Endothelial cell of umbilical vein (primary cell): ENCODE measurements around the gene AIF1L. TPM values are rescaled to one million over a fixed set of nuclear protein-coding genes. Genes with fewer than 3 reads are reported as not detected.

Experiments
- BruUV-seq: library from RNA; stranded (reverse); fragments of 400-500 nt; replicated peaks from 2 replicates; lab custom pipeline; 2021; lab: Mats Ljungman, UMichigan
- CTCF ChIA-PET: fragments of 300-600, 350-600 bp; sonication (Branson Sonifier 250); formaldehyde crosslinking; loops from one replicate; lab custom pipeline; 2021; ENCODE audit warnings: antibody characterized with exemption, inconsistent platforms; lab: Charles Lee
- POLR2A ChIA-PET: fragments of 300-600, 350-600 bp; sonication (Branson Sonifier 250); formaldehyde crosslinking; loops from one replicate; lab custom pipeline; 2021; ENCODE audit warnings: antibody characterized with exemption, inconsistent platforms; lab: Charles Lee
- DNase-seq: peaks from one replicate; pipeline ENCODE4 v3.0.0-alpha.2; 2011; ENCODE audit warnings: low read depth, low spot score
- FAIRE-seq: peaks from 2 replicates; lab custom pipeline; 2011; peaks lifted over from hg19 to GRCh38; lab: Jason Lieb, UNC
- H2AFZ ChIP-seq: 2 replicates; pipeline ENCODE4 v1.6.0; 2012; ENCODE audit warnings: low read depth, low read length, control low read depth, inconsistent platforms
- H3K27ac ChIP-seq: 2 replicates; pipeline ENCODE4 v1.5.1; 2011; ENCODE audit warnings: low read depth, mild to moderate bottlenecking, control low read depth, low read length, moderate library complexity; ENCODE audit not compliant: insufficient read depth
- H3K27me3 ChIP-seq, 2 experiments: 2 replicates each; pipeline versions ENCODE4 v1.6.0 to v1.6.1; 2011; ENCODE audit warnings: low read length in 2 of 2, mixed read lengths in 1 of 2; ENCODE audit not compliant: control insufficient read depth in 2 of 2, insufficient read depth in 2 of 2
- H3K36me3 ChIP-seq, 2 experiments: 2 replicates in 1 of 2; 3 replicates in 1 of 2; pipeline ENCODE4 v1.5.1; 2011; ENCODE audit warnings: low read length in 2 of 2, mild to moderate bottlenecking in 1 of 2, moderate library complexity in 1 of 2; ENCODE audit not compliant: control insufficient read depth in 2 of 2, insufficient read depth in 2 of 2; ENCODE audit errors: extremely low read depth in 1 of 2
- H3K4me1 ChIP-seq: 3 replicates; pipeline ENCODE4 v1.5.1; 2011; ENCODE audit warnings: mild to moderate bottlenecking, low read length; ENCODE audit not compliant: control insufficient read depth, insufficient read depth; ENCODE audit errors: extremely low read depth
- H3K4me2 ChIP-seq: 2 replicates; pipeline ENCODE4 v1.6.1; 2011; ENCODE audit warnings: low read length, control low read depth, mixed read lengths; ENCODE audit not compliant: insufficient read depth
- H3K4me3 ChIP-seq, 3 experiments: fragments of 200-600 bp in 1 of 3; sonication (generic), shearing (Covaris generic) in 1 of 3; replicated peaks in 1 of 3; 2 replicates each; pipeline ENCODE4 v1.5.1; 2011 to 2016; ENCODE audit warnings: control low read depth in 3 of 3, low read length in 3 of 3, mild to moderate bottlenecking in 2 of 3, inconsistent platforms in 1 of 3, low read depth in 1 of 3, moderate library complexity in 1 of 3; ENCODE audit not compliant: insufficient read depth in 1 of 3
- H3K79me2 ChIP-seq: 2 replicates; pipeline ENCODE4 v1.6.0; 2012; ENCODE audit warnings: low read length, inconsistent platforms; ENCODE audit not compliant: control insufficient read depth, insufficient read depth
- H3K9ac ChIP-seq: replicated peaks from 2 replicates; pipeline ENCODE3; 2011; ENCODE audit warnings: low read length, control low read depth; ENCODE audit not compliant: insufficient read depth; ENCODE audit errors: extremely low read depth
- H3K9me1 ChIP-seq: replicated peaks from 3 replicates; pipeline ENCODE4 v1.6.0; 2011; ENCODE audit warnings: mild to moderate bottlenecking, low read length; ENCODE audit not compliant: control insufficient read depth, insufficient read depth; ENCODE audit errors: extremely low read depth
- H3K9me3 ChIP-seq: replicated peaks from 2 replicates; pipeline ENCODE4 v1.5.1; 2012; ENCODE audit warnings: low read length, inconsistent platforms; ENCODE audit not compliant: control insufficient read depth, insufficient read depth
- H4K20me1 ChIP-seq: replicated peaks from 2 replicates; pipeline ENCODE3; 2011; ENCODE audit warnings: mild to moderate bottlenecking, low read length; ENCODE audit not compliant: control insufficient read depth, insufficient read depth; ENCODE audit errors: extremely low read depth
- CTCF ChIP-seq, 2 donors: IDR thresholded peaks; 1 replicate in 1 of 2; 2 replicates in 1 of 2; pipeline ENCODE4 v1.5.1; 2011; ENCODE audit warnings: low read length in 2 of 2, mild to moderate bottlenecking in 2 of 2, moderate library complexity in 2 of 2, control low read depth in 1 of 2, inconsistent platforms in 1 of 2, low read depth in 1 of 2; ENCODE audit not compliant: insufficient read depth in 1 of 2; ENCODE audit errors: extremely low read depth in 1 of 2
- EZH2 ChIP-seq: IDR thresholded peaks from 2 replicates; pipeline ENCODE4 v1.6.1; 2012; ENCODE audit warnings: borderline replicate concordance, low read depth, mild to moderate bottlenecking, moderate library complexity, low read length, inconsistent platforms; ENCODE audit not compliant: severe bottlenecking
- FOS ChIP-seq: IDR thresholded peaks from 2 replicates; pipeline ENCODE4 v1.6.1; 2011; ENCODE audit warnings: mild to moderate bottlenecking, low read length, moderate library complexity, borderline replicate concordance; ENCODE audit not compliant: insufficient read depth
- GATA2 ChIP-seq: IDR thresholded peaks from 2 replicates; pipeline ENCODE4 v1.7.0; 2011; ENCODE audit warnings: low read depth, mild to moderate bottlenecking, moderate library complexity, mixed read lengths, low read length; ENCODE audit not compliant: insufficient read length, insufficient read depth
- JUN ChIP-seq: IDR thresholded peaks from 2 replicates; pipeline ENCODE4 v1.6.1; 2011; ENCODE audit warnings: borderline replicate concordance, low read depth; ENCODE audit not compliant: insufficient read length, insufficient read depth
- MAX ChIP-seq: IDR thresholded peaks from 2 replicates; pipeline ENCODE4 v1.6.1; 2011; ENCODE audit not compliant: insufficient read depth, insufficient read length
- MYC ChIP-seq: IDR thresholded peaks from one replicate; pipeline ENCODE4 v1.6.1; 2011; ENCODE audit warnings: mild to moderate bottlenecking, low read depth, low read length
- POLR2A ChIP-seq: IDR thresholded peaks from 2 replicates; pipeline ENCODE4 v1.6.1; 2012; ENCODE audit warnings: low read depth, mild to moderate bottlenecking, control low read depth, low read length
- POLR2AphosphoS5 ChIP-seq: IDR thresholded peaks from 2 replicates; pipeline ENCODE4 v1.6.1; 2012; ENCODE audit warnings: low read depth, mild to moderate bottlenecking, control low read depth, low read length, moderate library complexity; ENCODE audit not compliant: insufficient read depth
- dilution Hi-C: fragments of 300-500 bp; cut with MboI; formaldehyde crosslinking; loops from one replicate; pipeline ENCODE4 v1.15.0; 2019; ENCODE audit warnings: low sequenced_read_pairs; ENCODE audit not compliant: extremely low pct_ligation_motif_present
- intact Hi-C: fragments of 100-400 bp; cut with micrococcal nuclease; formaldehyde crosslinking; loops from one replicate; pipeline ENCODE4 v1.10.0; 2022
- polyA plus RNA-seq, 4 experiments: library from polyadenylated mRNA; depleted of rRNA in 3 of 4; stranded (reverse) in 3 of 4; unstranded in 1 of 4; fragments of >200 nt; gene quantifications; 2 replicates each; pipeline versions ENCODE4 v1.2.1 to v1.2.3, GENCODE V29; 2011 to 2012; ENCODE audit warnings: missing spikeins in 1 of 4
- total RNA-seq: library from RNA; stranded (reverse); gene quantifications from 2 replicates; pipeline ENCODE4 v1.2.3, GENCODE V29; 2021

The AIF1L gene
- total and polyA plus RNA-seq, 2 donors (not counting 3 experiments of a cell fraction or from before 2014, with no cell fraction given) = 17.8 to 39.7 TPM

GRCh38 chr9:131098391-131099101 is 2.2 kb downstream of the AIF1L start:
- ChIA-PET CTCF (interaction anchor here (1.2 to 1.4 kb wide), 4 partner anchors 11 to 238 kb away, joined by 3 to 7 read pairs (median 6); no protein-coding TSS in a partner anchor), POLR2A (interaction anchor here (0.6 to 0.7 kb wide), 2 partner anchors 19 to 622 kb away, joined by 3 to 4 read pairs; no protein-coding TSS in a partner anchor)
- no peaks in the 10 kb centered on the region for H3K36me3 ChIP-seq
- no peak overlapping the region for H3K9ac ChIP-seq
- no peaks in the 10 kb centered on the region for H3K9me3 ChIP-seq
- H3K9me1 ChIP-seq = no peaks in the 10 kb centered on the region
- FAIRE-seq (no peak), DNase-seq (no peak)
- TF ChIP-seq CTCF (IDR thresholded peaks at IDR 0.05; ENCODE audit: extremely low read depth in 1 of 2, insufficient read depth in 1 of 2, low read depth in 1 of 2, low read length in 2 of 2) (no peak), MYC (no peak), JUN (no peak), FOS (no peak), EZH2 (no peak), POLR2A (no peak), GATA2 (no peak), POLR2AphosphoS5 (no peak), MAX (no peak)
- no peak overlapping the region for H3K4me3 ChIP-seq
- no TSS peak for BruUV-seq
- H3K79me2 ChIP-seq = no peaks in the 10 kb centered on the region
- H3K27me3 ChIP-seq = peaks cover 8 to 14% of the 10 kb centered on the region in 2 experiments
- no peak overlapping the region for H2AFZ ChIP-seq
- dilution Hi-C loops = no loop called here
- no peaks in the 10 kb centered on the region for H4K20me1 ChIP-seq
- H3K4me2 ChIP-seq = no peak overlapping the region
- intact Hi-C loops = no loop called here
- no peak overlapping the region for H3K27ac ChIP-seq
- peaks cover 7% of the 10 kb centered on the region for H3K4me1 ChIP-seq
